ENCODE measurements around the gene CCNL1. TPM values are rescaled to one million over a fixed set of nuclear protein-coding genes. Genes with fewer than 3 reads are reported as not detected.
"Not testable (repeated sequence)": the region's sequence is repeated elsewhere in the genome, so short reads cannot be mapped to it uniquely, and the experiment has no call there.

CCNL1 gene
- total and polyA plus RNA-seq, 7 donors = 21.8 to 55.5 (median 34.5) TPM

- 85 to 90% (median 87%) methylated on average over 3 of the region's 3 CpGs for WGBS, 3 donors
- no peaks in the 10 kb centered on the region for H3K9me3 ChIP-seq
- DNase-seq = no peak
- H3K27me3 ChIP-seq (ENCODE audit: insufficient read depth in 3 of 3, low read length in 2 of 3) = no peaks in the 10 kb centered on the region
- intact Hi-C loops (cut with DNase I) = no loop called here
- H3K4me1 ChIP-seq = no peaks in the 10 kb centered on the region
- ATAC-seq = no peak
- H3K27ac ChIP-seq = no peak overlapping the region
- TF ChIP-seq, protein P1, sequence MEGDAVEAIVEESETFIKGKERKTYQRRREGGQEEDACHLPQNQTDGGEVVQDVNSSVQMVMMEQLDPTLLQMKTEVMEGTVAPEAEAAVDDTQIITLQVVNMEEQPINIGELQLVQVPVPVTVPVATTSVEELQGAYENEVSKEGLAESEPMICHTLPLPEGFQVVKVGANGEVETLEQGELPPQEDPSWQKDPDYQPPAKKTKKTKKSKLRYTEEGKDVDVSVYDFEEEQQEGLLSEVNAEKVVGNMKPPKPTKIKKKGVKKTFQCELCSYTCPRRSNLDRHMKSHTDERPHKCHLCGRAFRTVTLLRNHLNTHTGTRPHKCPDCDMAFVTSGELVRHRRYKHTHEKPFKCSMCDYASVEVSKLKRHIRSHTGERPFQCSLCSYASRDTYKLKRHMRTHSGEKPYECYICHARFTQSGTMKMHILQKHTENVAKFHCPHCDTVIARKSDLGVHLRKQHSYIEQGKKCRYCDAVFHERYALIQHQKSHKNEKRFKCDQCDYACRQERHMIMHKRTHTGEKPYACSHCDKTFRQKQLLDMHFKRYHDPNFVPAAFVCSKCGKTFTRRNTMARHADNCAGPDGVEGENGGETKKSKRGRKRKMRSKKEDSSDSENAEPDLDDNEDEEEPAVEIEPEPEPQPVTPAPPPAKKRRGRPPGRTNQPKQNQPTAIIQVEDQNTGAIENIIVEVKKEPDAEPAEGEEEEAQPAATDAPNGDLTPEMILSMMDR (IDR thresholded peaks at IDR 0.05) = no peak
- H3K36me3 ChIP-seq (ENCODE audit: insufficient read depth in 1 of 2, low read depth in 1 of 2) = peaks cover 0 to 4% of the 10 kb centered on the region in 2 donors
- no peak overlapping the region for H3K4me3 ChIP-seq
Observed at GRCh38 chr3:157182879-157183278, 22.9 kb upstream of the CCNL1 start.

GRCh38 chr3:157180262-157180661 lies 20.3 kb upstream of the CCNL1 start:
- Histone ChIP-seq H3K9me3 (no peaks in the 10 kb centered on the region), H3K27ac (no peak overlapping the region), H3K36me3 (ENCODE audit: insufficient read depth in 1 of 2, low read depth in 1 of 2) (peaks cover 0 to 4% of the 10 kb centered on the region in 2 donors), H3K27me3 (ENCODE audit: insufficient read depth in 3 of 3, low read length in 2 of 3) (no peaks in the 10 kb centered on the region), H3K4me1 (peaks cover 4% of the 10 kb centered on the region), H3K4me3 (no peak overlapping the region)
- intact Hi-C loops (cut with DNase I) = no loop called here
- WGBS, 3 donors = 61 to 91% (median 85%) methylated on average over 2 of the region's 2 CpGs
- DNase-seq (no peak), ATAC-seq (no peak)
- TF ChIP-seq, protein P1 (IDR thresholded peaks at IDR 0.05) = no peak

DNA sequence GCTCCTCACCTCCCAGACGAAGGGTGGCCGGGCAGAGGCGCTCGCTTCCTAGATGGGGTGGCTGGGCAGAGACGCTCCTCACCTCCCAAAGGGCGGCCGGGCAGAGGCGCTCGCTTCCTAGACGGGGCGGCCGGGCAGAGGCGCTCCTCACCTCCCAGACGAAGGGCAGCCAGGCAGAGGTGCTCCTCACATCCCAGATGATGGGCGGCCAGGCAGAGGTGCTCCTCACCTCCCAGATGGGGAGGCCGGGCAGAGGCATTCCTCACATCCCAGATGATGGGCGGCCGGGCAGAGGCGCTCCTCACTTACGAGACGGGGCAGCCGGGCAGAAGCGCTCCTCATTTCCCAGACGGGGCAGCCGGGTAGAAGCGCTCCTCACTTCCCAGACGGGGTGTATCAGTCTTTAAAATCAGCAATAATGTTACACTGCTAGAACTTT lies 19.4 kb upstream of the CCNL1 start:
- intact Hi-C loops (cut with DNase I) = no loop called here
- no peaks in the 10 kb centered on the region for H3K27me3 ChIP-seq (ENCODE audit: insufficient read depth in 3 of 3, low read length in 2 of 3)
- ATAC-seq = no peak
- no peak overlapping the region for H3K4me3 ChIP-seq
- no peak for DNase-seq
- H3K9me3 ChIP-seq = no peaks in the 10 kb centered on the region
- peaks cover 4% of the 10 kb centered on the region for H3K4me1 ChIP-seq
- WGBS, 3 donors = 97 to 98% (median 98%) methylated on average over 26 to 27 of the region's 27 CpGs
- no peak overlapping the region for H3K27ac ChIP-seq
- TF ChIP-seq, protein P1 (IDR thresholded peaks at IDR 0.05) = no peak
- H3K36me3 ChIP-seq (ENCODE audit: insufficient read depth in 1 of 2, low read depth in 1 of 2) = no peaks in the 10 kb centered on the region

- H3K4me1 ChIP-seq; ATAC-seq; H3K27ac ChIP-seq; intact Hi-C loops (cut with DNase I); H3K4me3 ChIP-seq; H3K9me3 ChIP-seq; DNase-seq; H3K27me3 ChIP-seq (ENCODE audit: insufficient read depth in 3 of 3, low read length in 2 of 3); H3K36me3 ChIP-seq (ENCODE audit: insufficient read depth in 1 of 2, low read depth in 1 of 2): not testable (repeated sequence)
- WGBS, 3 donors = 97 to 98% (median 98%) methylated on average over 44 to 54 of the region's 54 CpGs
Observed at GRCh38 chr3:157178503-157179364, 18.8 kb upstream of the CCNL1 start.

- intact Hi-C loops (cut with DNase I); H3K4me3 ChIP-seq; ATAC-seq; H3K27ac ChIP-seq; H3K27me3 ChIP-seq (ENCODE audit: insufficient read depth in 3 of 3, low read length in 2 of 3); H3K4me1 ChIP-seq; DNase-seq; H3K9me3 ChIP-seq; H3K36me3 ChIP-seq (ENCODE audit: insufficient read depth in 1 of 2, low read depth in 1 of 2): not testable (repeated sequence)
- WGBS, 3 donors = 91 to 93% (median 93%) methylated on average over 7 to 9 of the region's 9 CpGs
Observed at GRCh38 chr3:157177801-157178453, 18.0 kb upstream of the CCNL1 start.

All from psoas muscle (tissue), 8 donors.